HG03097 (cell line): ENCODE results near the gene TNFRSF17.
A peak's percentile ranks its signal among the peaks of the same experiment; 100 is the strongest.
"Not testable (repeated sequence)": the region's sequence is repeated elsewhere in the genome, so short reads cannot be mapped to it uniquely, and the experiment has no call there.

ENCODE experiments used
- ATAC-seq: cut with Tn5 transposase; IDR thresholded peaks from one replicate; pipeline ENCODE4 v1.9.1; 2021; ENCODE audit not compliant: unreplicated experiment, low FRiP score

The TNFRSF17 gene

GRCh38 chr16:11964761-11965551, at the start of gene TNFRSF17:
TNFRSF17 (plus strand) TSS chr16:11965210; CDS start chr16:11965325, 115 bp downstream.
- ATAC-seq = peak; percentile 84

GRCh38 chr16:11915644-11916523, 49.1 kb upstream of the TNFRSF17 start, which contains the start of gene GSPT1:
GSPT1 (minus strand) TSS chr16:11915956; CDS start chr16:11915720, 236 bp downstream.
- ATAC-seq = peak; percentile 80

- ATAC-seq = no peak
These were observed 48.3 kb upstream of the TNFRSF17 start for GRCh38 chr16:11916524-11917285.

- ATAC-seq = not testable (repeated sequence)
These were observed 41.0 kb upstream of the TNFRSF17 start for GRCh38 chr16:11924046-11924445.

DNA sequence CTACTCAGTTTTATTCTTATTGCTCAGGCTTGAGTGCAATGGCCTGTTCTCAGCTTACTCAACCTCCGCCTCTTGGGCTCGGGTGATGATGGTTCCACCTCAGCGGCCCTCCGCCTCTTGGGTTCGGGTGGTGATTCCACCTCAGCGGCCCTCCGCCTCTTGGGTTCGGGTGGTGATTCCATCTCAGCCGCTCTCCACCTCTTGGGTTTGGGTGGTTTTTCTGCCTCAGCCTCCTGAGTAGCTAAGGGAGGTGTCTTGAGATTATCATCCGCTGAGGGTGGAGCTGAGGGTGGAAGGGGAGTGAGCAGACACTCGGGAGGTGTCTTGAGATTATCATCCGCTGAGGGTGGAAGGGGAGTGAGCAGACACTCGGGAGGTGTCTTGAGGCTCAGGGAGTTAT, 37.7 kb upstream of the TNFRSF17 start:
- not testable (repeated sequence) for ATAC-seq

DNA sequence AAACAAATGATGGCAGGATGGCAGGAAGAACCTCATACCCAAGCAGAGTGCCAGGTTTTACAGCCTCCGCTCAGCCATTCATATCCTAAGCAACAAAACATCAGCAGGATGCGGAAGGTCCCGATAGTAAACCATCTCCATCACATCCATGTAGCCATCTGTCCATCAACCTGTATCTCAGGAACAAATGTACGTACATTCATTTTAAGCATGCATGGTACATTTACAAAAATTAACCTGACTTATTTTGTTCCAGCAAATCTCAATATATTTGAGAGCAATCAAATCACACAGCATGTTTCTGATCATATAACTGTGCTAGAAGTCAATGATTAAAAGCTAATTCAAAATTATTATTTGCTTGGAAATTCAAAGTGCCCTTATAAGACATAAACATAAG, 23.1 kb upstream of the TNFRSF17 start, which contains the start of gene NPIPB2:
NPIPB2 (minus strand) TSS at position 101 of the 400 bp plus-strand sequence; CDS start at position 101, 0 bp downstream.
- ATAC-seq = not testable (repeated sequence)

- ATAC-seq = no peak
These were observed 18.6 kb upstream of the TNFRSF17 start for GRCh38 chr16:11946433-11946832.

- ATAC-seq = no peak
These were observed 16.2 kb upstream of the TNFRSF17 start for GRCh38 chr16:11948819-11949218.

DNA sequence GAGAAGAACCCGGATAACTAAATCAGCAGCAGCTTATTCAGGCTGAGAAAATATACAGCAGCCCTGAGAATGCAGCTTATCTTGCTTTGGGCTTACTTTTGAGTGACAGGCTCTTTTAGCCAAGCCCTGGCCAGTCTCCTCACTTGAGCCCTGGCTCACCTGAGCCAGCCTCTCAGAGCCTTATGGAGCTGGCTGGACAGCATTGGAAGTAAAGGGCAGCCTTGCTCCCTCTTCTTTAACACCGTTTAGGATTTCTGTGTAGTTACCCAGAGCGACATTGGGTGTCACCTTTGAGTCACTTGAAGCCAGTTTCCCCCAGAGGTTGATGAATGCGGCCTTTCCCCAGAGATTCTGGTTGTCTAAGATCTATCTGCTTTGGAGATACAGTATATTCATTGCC, 15.5 kb upstream of the TNFRSF17 start:
- no peak for ATAC-seq

- ATAC-seq = no peak
These were observed 14.6 kb upstream of the TNFRSF17 start for GRCh38 chr16:11950388-11950787.

DNA sequence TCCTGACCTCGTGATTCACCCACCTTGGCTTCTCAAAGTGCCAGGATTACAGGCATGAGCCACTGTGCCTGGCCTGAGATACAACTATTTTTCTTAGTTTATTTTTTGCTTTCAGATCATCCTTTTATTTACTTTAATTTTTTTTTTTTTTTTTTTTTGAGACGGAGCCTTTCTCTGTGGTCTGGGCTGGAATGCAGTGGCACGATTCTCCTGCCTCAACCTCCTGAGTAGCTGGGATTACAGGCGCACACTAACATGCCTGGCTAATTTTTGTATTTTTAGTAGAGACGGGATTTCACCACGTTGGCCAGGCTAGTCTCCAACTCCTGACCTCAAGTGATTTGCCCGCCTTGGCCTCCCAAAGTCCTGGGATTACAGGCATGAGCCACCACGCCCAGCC, 11.4 kb upstream of the TNFRSF17 start:
- ATAC-seq = not testable (repeated sequence)

DNA sequence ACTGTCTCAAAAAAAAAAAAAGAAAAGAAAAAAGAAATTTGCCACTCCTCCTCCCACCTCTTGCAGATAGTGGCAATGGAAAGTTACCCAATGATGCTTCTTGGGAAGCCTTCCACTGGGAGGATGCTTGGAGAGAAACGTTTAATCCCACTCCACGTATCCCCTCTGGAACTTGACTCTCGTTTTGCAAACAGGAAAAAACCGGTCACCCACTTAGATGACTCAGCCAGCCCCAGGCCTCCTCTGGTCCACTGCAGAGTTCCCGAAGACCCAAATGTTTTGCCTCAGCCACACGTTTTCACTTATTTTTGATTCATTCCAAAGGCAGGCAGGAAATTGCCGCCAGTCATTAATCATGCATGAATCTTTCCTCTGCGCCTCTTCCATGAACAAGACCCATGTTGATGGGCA, 9.3 kb upstream of the TNFRSF17 start:
- no peak for ATAC-seq

DNA sequence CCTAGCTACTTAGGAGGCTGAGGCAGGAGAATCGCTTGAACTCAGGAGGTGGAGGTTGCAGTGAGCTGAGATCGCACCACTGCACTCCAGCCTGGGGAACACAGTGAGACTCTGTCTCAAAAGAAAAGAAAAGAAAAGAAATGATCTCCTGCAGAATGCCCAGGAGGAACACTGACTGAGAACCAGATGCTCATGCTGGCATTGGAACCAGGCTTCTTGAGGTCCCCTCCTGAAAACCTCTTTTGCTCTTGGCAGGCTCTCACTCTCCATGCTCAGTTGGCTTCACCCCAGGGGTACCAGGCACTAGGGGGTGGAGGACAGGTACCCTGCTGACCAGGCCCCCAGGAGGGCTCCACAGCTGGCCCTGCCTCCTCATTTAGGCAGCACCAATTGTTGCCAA, 8.5 kb upstream of the TNFRSF17 start:
- no peak for ATAC-seq

- ATAC-seq = no peak
These were observed 7.2 kb upstream of the TNFRSF17 start for GRCh38 chr16:11957591-11958395.

- not testable (repeated sequence) for ATAC-seq
These were observed 2.6 kb upstream of the TNFRSF17 start for GRCh38 chr16:11962457-11962856.

DNA sequence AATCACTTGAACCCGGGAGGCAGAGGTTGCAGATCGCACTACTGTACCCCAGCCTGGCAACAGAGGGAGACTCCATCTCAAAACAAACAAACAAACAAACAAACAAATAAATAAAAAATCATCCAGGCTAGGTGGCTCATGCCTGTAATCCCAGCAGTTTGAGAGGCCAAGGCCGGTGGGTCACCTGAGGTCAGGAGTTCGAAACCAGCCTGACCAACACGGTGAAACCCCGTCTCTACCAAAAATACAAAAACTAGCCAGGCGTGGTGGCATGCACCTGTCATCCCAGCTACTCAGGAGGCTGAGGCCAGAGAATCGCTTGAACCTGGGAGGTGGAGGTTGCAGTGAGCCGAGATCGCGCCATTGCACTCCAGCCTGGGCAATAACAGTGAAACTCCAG, 2.0 kb upstream of the TNFRSF17 start:
- ATAC-seq = not testable (repeated sequence)

GRCh38 chr16:11963706-11964105, 1.3 kb upstream of the TNFRSF17 start:
- no peak for ATAC-seq

GRCh38 chr16:11966173-11966572, 1.2 kb downstream of the TNFRSF17 start:
- ATAC-seq = peak; percentile 31

DNA sequence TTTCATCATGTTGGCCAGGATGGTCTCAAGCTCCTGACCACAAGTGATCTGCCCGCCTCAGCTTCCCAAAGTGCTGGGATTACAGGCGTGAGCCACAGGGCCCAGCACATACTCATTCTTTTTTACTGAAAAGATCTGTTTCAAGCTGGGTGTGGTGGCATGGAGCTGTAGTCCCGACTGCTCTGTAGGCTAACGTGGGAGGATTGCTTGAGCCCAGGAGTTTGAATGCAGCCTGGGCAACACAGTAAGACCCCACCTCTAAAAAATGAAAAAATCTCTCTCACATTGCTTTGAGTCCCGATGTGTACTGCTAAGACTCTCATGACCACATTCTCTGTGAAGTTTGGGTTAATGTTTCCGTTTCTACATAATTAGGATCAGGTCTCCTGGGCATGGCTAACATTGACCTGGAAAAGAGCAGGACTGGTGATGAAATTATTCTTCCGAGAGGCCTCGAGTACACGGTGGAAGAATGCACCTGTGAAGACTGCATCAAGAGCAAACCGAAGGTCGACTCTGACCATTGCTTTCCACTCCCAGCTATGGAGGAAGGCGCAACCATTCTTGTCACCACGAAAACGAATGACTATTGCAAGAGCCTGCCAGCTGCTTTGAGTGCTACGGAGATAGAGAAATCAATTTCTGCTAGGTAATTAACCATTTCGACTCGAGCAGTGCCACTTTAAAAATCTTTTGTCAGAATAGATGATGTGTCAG, 2.3 kb downstream of the TNFRSF17 start:
- no peak for ATAC-seq
